NOMO-1 treated with dmso at 0.1 percent for 144 hours (cell line): Measurements from ENCODE around the gene SLC1A5.

ENCODE experiments used
- DNase-seq: peaks from one replicate; lab custom pipeline; 2025; ENCODE audit not compliant: unreplicated experiment; lab: John Stamatoyannopoulos, UW

Gene SLC1A5

DNA sequence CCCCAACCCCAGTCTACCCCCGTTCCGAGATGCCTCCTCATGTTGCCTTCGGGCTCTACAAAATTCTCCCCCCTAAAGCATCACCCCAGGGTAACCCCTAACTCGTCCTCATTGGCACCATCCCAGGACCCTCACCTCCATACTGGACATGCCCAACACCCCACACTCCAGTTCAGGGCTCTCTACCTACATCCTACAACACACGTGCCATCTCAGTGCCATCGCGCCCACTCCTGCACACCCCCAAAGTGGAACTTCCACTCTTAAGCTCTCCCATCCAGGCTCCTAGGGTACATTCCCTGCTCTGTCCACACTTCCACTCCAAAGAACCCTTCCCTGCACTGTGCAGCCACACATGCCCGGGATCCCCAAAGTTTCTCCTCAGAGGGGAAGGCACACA is 43.4 kb downstream of the SLC1A5 start:
- DNase-seq: no peak

DNA sequence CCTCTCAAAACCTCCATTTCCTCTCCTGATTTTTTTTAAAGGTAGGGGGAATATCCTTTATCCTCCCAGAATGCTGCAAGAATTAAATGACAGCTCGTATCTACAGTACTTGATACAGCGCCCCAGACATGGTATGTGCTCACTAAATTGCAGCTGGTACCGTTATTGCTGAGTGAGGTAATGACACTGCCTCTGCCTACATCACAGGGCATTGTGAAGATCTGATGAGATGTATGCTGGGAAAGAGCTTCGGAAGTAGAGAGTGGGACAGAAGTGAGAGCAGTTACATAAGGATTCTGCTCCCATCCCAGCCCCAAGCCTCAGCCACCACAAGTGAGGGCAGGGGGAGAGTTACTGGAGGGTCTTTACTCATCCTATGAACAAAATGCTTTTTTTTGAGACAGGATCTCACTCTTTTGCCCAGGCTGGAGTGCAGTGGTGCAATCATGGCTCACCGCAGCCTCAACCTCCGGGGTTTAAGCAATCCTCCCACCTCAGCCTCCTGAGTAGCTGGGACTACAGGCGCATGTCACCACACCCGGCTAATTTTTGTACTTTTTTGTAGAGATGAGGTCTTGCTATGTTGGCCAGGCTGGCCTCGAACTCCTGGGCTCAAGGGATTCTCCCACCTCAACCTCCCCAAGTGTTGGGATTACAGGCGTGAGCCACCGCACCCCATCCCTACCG is 44.2 kb downstream of the SLC1A5 start:
- no peak for DNase-seq

DNA sequence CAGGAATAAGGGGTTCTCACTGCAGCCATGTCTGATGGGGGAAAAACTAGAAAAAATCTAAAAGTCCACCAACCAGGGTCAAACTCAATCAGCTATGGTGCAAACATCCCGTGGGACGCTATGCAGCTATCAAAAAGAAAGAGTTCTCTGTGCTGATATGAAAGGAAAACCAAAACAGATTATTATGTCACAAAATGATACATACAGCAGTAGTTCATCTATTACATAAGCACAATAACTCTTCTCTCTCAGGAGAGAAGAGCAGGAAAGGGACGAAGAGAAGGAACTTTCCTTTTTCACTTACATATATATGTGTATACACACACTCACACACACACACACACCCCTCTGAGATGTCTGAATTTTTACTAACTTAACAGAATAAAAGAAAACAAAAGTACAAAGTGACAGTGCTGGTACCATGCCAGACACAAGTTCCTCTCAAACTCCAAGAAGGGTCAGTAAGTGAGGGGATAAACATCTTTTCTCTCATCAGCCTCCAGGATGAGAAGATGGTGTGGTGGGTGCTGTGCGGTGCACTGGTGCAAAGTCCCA is 45.4 kb downstream of the SLC1A5 start:
- no peak for DNase-seq

DNA sequence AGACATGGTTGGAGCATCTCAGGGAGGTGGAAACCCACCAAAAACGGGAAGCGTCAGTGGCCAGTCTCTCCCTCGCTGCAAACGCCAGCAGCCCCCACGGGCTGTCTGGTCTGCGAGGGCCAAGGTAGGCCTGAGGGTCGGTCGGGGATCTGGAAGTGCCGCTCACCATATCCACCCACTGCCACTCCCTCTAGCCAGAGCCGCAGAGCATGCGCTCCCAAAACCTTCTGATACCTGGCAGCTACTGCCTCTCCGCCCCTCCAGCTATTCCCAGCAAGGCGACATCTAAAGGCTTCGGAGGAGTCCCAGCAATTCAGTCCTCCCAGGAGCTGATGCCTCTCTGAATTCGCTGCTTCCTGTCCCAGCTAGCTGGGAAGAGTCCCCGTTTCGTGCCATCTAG is 46.9 kb downstream of the SLC1A5 start:
- no peak for DNase-seq

DNA sequence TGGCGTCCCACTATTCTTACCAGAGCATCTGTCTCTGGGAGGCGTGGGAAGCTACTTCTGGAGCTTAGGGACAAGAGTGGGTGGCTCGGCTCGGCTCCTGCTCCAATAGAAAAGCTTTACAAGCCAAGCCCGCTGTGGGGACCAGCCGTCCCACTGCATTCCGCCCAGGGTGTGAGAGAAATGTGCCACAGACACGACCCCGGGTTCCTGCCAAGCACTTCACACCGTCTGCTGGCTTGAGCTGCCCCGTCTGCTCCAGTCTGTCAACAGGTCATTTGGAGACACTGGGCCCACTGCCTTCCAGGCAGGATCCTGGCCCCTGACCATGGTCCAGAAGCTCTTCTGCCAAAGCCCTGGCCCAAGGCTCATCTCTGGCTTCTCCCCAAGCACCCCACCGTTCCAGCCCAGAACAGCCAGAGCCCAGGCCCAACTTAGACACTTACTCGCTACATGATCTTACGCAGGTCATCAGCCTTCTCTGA is 49.1 kb downstream of the SLC1A5 start:
- DNase-seq: no peak

DNA sequence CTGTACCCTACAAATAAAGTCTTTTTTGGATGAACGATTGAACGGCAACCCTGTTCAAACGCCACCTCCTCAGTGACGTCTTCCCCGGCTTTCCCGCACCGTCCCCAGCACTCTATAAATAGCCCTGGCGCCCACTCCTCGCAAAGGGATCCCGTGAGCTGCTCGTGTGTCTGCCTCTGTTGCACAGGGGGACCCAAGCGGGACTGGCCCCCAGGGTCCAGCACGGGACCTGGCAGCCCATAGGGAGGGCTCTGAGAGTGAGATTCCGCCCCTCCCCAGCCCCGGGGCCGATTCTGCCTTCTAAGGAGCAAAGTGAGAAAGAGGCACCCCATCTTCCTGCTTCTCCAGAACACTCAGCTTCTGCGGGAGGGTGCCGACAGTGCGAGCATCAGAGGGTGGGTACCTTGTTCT is 50.6 kb downstream of the SLC1A5 start:
- DNase-seq: no peak

DNA sequence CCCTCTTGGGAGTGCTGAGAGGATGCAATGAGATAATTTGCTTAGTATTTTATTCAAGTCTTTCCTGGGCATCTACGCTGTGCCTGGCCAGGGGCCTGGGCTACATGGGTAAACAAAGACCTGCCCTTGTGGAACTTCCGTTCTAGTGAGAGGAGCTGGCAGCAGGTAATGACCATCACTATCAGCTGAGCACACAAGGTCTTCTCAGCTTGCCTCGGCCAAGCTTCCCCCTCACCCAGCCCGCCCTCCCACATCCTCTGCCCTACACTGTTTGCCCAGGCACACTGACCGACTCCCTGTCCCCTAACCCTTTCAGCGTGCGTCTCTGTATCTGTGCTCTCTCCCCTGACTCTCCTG is 51.1 kb downstream of the SLC1A5 start:
- no peak for DNase-seq

DNA sequence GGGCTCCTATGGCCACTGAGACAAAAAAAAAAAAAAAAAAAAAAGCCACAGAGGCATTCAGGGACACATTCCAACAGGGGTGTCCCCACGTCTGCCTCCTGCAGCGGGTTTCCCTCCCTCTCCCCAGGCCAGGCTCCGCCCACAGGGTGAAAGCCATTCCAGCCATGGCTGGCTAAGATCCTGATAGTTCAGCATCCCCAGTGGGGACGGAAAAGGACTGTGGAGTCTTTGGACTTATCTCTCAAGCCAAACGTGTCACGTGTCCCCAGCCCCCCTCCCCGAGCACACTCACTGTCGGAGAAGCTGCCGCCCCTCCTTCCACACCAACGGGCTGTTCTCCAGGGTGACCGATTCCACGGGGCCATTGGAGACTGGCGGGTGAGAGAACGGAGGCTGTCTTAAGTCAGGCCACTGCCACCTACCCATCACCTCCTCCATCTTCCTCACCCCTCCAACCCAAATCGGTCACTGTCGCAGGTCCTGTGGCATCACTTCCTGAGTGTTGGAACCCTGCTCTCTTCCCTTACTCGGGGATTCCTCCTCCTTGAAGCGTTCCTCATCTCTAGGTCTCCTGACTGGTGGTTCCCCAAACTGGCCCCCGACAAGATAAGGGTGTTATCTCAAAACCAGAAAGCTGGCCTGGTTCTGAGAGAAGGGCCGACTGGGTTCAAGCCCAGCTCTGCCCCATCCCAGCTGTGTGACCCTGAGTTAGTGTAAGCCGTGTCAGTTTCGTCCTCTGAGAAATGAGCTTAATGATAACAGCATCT is 51.7 kb downstream of the SLC1A5 start:
- no peak for DNase-seq

DNA sequence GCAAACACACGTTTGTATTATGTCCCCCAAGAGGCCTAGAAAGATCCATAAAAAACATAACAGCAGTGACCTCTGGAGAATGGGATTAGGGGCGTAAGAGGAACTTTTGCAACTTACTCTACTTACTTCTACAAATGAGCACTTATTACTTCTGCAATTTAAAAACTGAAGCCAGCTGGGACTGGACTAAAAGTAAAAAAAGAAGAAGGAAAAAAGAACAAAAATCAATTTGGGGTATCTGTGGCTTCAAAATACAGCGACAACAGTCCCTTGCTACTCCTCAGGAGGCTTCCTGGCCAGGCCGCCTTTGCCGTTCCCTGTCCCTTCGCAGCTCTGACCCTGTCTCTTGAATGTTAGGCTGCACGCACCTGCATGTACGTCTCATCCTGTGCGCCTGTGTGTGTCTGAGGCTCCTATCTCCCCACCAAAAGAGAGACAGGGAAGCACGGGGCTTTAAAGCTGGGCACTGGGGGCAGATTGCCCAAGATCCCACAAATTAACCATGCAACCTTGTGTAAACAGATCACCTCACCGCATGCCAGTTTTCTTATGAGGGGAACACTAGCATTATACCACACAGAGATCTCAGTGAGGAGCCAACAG is 54.6 kb downstream of the SLC1A5 start:
- peak; percentile 80 for DNase-seq

DNA sequence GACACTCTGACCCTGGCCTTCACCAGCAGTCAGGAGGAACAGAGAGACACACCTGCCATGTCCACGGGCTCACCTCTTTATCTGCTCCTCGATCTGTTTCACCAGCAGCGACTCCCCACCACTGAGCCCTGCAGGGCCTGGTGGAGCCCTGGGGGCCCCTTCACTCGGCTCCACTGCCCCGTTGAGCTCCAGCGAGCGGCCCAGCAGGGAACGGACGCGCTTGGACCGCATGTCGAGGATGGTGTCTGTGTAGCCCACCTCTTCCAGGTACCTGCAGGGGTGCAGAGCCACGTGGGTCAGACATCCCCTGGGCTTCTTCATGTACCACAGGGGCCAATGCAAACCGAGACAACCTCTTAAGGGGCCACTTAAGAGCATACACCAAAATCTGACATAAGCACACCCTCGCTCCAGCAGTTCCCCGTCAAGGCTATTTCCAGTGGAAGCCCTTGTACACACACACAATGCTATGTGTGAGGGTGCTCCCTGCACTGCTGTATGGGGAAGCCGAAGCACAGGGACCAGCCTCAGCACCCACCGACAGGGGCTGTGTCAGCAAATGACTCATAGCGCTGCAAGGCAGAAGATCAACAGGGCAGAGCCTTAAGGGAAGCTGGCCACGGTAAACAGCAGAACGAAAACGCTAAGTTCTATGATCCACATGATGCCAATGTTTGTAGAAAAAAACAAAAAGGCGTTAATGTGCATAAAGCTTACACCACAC is 55.3 kb downstream of the SLC1A5 start:
- DNase-seq: peak; percentile 81

DNA sequence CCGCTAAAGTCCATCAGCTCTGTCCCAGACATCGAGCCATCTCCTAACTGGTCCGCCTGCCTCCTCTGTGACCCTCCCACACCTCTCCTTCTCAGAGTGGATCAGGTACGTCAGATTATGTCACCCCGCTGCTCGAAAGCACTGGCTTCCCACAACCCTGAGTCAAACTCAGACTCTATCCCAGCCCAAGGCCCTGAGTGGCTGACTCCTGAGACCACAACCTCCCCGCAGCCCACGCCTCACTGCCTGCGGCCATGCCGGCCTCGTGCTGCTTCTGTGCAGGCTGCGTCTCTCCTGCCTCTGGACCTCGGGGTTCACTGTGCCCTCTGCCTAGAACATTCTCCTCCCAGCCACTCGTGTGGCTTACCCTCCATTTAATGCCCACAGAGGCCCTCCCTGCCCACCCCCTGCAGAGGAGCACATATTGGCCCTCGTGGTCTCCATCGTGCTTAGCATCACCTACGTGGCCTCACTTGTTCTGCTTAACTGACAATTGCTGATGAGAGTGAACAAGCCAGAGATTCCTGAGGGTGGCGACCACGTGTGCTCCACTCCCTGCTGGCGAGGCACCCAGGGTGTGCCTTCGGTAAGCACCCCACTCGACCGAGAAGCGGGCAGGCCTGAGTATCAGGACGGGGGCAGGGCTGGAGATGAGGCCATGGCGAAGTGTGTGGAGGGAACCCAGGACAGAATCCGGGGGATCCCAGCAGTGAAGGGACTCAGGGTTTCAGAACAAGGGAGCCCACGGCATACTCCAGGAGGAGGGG is 56.0 kb downstream of the SLC1A5 start:
- DNase-seq: no peak

DNA sequence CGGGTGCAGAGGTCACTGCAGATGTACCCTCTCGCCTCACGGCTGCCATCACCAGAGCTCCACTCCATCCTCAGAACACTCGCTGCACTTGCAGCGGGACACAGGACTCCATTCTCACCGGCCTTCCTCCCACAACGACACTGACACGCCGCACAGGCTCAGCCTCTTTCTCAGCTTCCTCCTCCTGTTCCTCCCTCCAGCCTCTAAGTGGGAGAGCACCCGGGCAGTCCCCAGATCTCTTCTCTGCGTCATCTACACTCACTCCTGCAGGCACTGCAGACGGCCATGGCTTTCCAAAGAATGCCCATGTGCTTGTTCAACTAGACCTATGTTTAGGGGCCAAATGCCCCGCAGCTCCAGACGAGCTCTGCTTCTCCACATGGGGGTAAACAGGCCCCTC is 56.8 kb downstream of the SLC1A5 start:
- peak; percentile 45 for DNase-seq

DNA sequence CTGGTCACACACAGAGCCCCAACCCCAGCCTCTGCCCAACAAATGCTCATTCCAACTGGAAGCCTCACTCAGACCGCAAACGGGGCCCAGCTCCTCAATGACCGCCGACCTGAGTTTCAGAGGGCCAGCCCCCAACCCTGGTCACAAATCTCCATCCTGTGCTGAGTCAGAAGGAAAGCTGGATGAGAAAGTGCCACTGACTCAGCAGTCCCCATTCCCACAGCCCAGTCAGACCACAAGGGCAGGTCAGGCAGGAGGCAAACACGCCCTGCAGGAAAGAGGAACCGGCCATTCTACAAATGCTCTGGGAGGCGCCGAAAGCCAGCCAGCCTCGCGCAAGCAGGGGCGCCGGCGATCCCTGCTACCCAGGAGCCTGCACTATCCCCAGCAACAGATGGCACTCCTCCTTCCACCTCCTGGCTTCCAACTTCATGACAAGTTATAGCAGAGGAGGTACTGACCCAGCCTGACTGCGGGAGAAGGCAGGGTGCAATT is 57.3 kb downstream of the SLC1A5 start:
- peak; percentile 88 for DNase-seq

DNA sequence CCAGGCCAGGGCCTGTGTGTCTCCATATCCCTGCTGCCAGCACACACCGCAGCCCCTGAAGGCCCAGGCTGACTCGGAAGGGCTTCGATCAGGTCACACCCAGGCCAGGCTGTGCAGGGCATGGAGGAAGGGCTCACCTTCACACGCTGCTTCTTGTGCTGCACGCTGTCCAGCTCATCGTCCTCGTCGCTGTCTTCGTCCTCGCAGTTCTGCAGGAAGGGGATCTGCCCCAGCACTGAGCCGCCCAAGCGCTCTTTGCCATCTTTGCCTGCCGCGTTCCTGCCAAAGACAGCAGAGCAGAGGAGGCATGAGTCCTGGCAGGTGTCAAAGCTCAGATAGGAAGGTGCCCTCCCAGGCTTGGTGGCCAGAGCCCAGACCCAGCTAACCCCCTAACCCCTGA is 57.8 kb downstream of the SLC1A5 start:
- no peak for DNase-seq

DNA sequence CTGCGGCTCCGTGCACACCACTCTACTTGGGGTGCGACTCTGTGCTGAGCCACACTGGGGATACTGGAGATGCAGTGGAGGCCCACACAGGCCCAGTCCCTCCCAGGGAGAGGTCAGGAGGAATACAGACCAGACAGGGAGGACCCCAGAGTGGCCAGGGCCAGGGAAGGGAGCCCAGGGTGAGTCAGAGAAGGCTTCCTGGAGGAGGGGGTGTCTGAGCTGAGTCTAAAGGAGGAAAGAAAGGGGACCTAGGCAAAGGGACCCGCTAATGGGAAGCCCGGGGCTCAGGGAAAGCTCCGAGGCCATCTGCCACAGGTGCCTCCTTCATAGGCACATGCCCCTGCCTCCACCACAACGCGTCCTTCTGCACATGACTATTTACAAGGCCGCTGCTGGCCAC is 58.2 kb downstream of the SLC1A5 start:
- DNase-seq: no peak

DNA sequence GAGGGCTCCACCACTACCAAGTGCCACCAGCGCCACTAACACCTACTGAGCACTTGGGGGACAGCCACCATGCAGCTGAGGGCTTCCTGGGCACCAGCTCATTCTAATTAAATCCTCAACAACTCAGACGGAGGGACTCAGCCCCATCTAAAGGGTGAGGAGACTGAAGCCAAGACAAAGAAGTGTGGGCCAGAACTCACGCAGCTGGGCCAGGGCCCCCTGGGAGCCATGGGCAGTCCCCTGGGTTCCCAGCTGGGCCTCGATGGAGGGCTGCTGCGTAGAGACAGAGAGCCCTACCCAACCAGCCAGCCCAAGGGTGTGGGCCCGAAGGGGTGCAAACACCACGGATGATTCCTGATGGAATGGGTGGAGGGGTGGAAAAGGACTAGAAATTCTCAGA is 58.7 kb downstream of the SLC1A5 start:
- no peak for DNase-seq

DNA sequence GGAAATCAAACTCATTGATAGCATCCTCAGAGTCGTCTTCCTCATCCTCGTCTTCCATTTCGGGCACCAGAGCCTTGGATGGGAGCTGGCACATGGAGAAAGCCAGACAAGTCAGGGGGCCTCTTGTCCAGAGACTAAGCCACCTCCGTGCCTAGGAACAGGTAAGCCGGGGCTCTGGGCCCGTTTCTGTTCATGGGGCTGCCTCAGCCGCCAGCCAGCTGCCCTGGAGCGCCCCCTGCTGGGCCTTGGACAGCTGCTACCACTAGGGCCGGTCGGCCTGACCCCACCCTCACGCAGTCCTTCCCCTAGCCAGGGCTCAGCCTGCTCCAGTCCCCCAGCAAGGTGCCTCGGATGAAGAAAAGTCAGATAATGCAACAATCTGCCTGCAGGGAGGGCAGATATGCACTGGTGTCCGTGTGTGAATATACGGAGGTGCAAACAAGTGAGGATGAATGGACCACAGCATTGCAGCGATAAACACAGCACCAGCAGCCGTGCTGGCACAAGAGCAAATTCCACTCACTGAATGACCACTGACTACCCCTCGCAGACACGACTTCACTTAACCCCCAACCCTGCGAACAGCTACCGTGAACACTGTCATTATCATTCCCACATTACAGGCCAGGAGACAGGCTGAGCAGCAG is 59.6 kb downstream of the SLC1A5 start:
- DNase-seq: no peak

DNA sequence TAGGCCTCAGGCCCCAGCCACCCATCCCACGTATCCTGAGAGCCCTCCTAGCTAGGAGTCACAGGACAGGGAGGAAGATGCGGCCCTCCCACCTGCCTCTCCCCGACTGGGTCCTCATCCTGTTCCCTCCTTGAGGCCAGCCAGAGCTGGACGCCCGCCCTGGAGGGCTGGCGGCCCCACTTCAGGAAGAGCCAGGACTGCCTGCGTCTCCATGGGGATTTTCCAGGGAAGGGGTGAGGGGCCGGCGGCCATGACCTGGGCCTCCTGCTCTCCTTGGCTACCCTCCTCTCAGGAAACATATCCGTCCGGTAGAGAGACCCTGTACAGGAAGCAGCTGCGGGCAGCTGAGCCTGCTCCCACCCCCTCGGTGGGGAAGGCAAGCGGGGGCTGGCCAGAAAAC is 60.2 kb downstream of the SLC1A5 start:
- no peak for DNase-seq

DNA sequence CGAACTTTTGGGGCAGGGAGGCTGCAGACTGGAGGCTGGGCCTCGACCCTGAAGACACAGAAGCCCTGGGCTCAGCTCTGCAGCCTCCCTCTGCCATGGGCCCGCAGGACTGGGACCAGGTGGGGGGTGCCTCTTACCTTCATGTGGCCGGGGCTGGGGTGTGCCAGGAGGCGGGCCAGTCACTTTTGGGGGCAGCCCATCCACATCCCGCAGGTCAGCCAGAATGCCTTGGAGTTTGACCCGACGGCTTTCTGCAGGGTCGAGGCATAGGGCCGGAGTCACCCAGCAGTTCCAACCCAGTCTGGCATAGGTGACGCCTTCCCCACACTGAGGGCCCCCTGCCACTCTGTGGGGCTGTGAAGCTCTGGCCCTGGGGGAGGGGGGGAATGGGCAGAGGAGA is 60.6 kb downstream of the SLC1A5 start:
- no peak for DNase-seq

DNA sequence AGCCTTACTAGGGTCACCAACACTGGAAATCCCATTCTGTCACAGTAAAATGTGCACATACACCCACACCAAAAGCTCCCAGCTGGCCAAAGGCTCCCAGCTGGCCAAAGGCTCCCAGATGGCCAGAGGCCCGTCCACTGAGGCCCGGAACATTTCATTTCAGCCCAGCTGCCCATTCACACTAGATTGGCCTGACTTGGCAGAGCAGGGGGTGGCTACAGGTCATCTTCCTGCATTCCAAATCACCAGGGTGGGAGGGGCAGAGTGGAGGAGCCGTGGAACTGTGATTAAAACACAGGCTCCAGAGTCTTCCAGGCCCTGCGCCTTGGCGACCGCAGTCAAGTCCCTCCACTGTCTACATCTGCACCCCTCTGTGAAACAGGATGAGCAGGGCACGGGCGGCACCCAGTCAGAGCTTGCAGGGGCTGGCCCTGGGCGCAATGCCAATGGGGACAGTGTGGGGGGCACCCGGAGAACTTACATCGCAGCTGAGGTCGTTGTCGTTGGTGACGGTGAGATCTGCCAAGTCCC is 61.4 kb downstream of the SLC1A5 start:
- DNase-seq: no peak
